Stomach (tissue), 4 donors: ENCODE results near the gene BRWD1.

Source experiments
- CTCF ChIP-seq, 7 experiments: fragments of 450-650 bp in 4 of 7; fragments of 200-600 bp in 3 of 7; sonication (generic) in 3 of 7; IDR thresholded peaks; one replicate each; pipeline ENCODE4 v1.5.1; 2016 to 2019; ENCODE audit warnings: antibody characterized with exemption in 7 of 7, control low read depth in 2 of 7, mild to moderate bottlenecking in 1 of 7
- EP300 ChIP-seq: sonication (generic); formaldehyde crosslinking; IDR thresholded peaks from one replicate; pipeline ENCODE4 v1.6.1; 2017; ENCODE audit warnings: antibody characterized with exemption
- POLR2A ChIP-seq, 4 donors: fragments of 450-650 bp; IDR thresholded peaks; one replicate each; pipeline ENCODE4 v1.6.1; 2016; ENCODE audit warnings: antibody characterized with exemption in 4 of 4, control low read depth in 2 of 4, mild to moderate bottlenecking in 1 of 4, moderate library complexity in 1 of 4
- POLR2AphosphoS5 ChIP-seq, 3 donors: sonication (generic); formaldehyde crosslinking; IDR thresholded peaks; one replicate each; pipeline ENCODE4 v1.6.1; 2016; ENCODE audit warnings: antibody characterized with exemption in 3 of 3

- TF ChIP-seq CTCF (IDR thresholded peaks at IDR 0.05) (no peak), POLR2A (IDR thresholded peaks at IDR 0.05) (no peak), EP300 (no peak), POLR2AphosphoS5 (IDR thresholded peaks at IDR 0.05) (no peak)
These were observed 31.4 kb upstream of the BRWD1 start for GRCh38 chr21:39344848-39345247.
